K562 (cell line): Measurements from ENCODE around the gene LDAH. TPM values are rescaled to one million over a fixed set of nuclear protein-coding genes. Genes with fewer than 3 reads are reported as not detected.

ENCODE experiments used
- ATAC-seq: fragments of 200-7000 bp; cut with Tn5 transposase; 3 replicates; pipeline ENCODE4 v1.9.1; 2020; ENCODE audit warnings: moderate library complexity
- BruUV-seq: library from RNA; stranded (reverse); fragments of 400-500 nt; replicated peaks from 2 replicates; lab custom pipeline; 2021; lab: Mats Ljungman, UMichigan
- CTCF ChIA-PET: fragments of 300-600 bp; formaldehyde crosslinking; extraction: SDS; loops from one replicate; lab custom pipeline; 2021; ENCODE audit warnings: low intra/inter-chr PET ratio; lab: Yijun Ruan, JAX
- POLR2A ChIA-PET: fragments of 300-600, 350-650 bp; sonication (Branson Sonifier 250); formaldehyde crosslinking; extraction: SDS; loops from one replicate; lab custom pipeline; 2021; ENCODE audit warnings: antibody characterized with exemption, inconsistent platforms; lab: Yijun Ruan, JAX
- DNase-seq, 4 experiments: peaks; one replicate each; pipeline versions ENCODE4 v3.0.0 to v3.0.0-alpha.2; 2011 to 2018; ENCODE audit warnings: low spot score in 3 of 4, mixed read lengths in 3 of 4; ENCODE audit errors: extremely low read depth in 1 of 4
- FAIRE-seq: peaks from 2 replicates; lab custom pipeline; 2011; peaks lifted over from hg19 to GRCh38; lab: Jason Lieb, UNC
- H2AFZ ChIP-seq: 2 replicates; pipeline ENCODE4 v1.6.0; 2011; ENCODE audit warnings: low read depth, low read length, control low read depth, inconsistent platforms
- H3K27ac ChIP-seq: fragments of 200-600 bp; 3 replicates; pipeline ENCODE4 v1.8.0; 2011; ENCODE audit warnings: low read depth, mild to moderate bottlenecking, control low read depth, inconsistent platforms, low read length, moderate library complexity, mixed read lengths; ENCODE audit errors: extremely low read depth
- H3K27me3 ChIP-seq, 2 experiments: fragments of 300-600 bp in 1 of 2; 2 replicates in 1 of 2; 3 replicates in 1 of 2; pipeline versions ENCODE4 v1.6.0 to v1.8.0; 2011; ENCODE audit warnings: inconsistent platforms in 2 of 2, low read length in 2 of 2, mild to moderate bottlenecking in 1 of 2, mixed read lengths in 1 of 2, moderate library complexity in 1 of 2; ENCODE audit not compliant: control insufficient read depth in 2 of 2, insufficient read depth in 2 of 2
- H3K36me3 ChIP-seq: fragments of 300-600 bp; 3 replicates; pipeline ENCODE4 v1.8.0; 2011; ENCODE audit warnings: mild to moderate bottlenecking, low read length, inconsistent platforms; ENCODE audit not compliant: control insufficient read depth, insufficient read depth
- H3K4me1 ChIP-seq, 2 experiments: fragments of 200-600 bp in 1 of 2; replicated peaks in 1 of 2; 2 replicates in 1 of 2; 3 replicates in 1 of 2; pipeline versions ENCODE4 v1.5.1 to v1.8.0; 2011; ENCODE audit warnings: inconsistent platforms in 2 of 2, low read length in 2 of 2, mild to moderate bottlenecking in 1 of 2, mixed read lengths in 1 of 2, moderate library complexity in 1 of 2; ENCODE audit not compliant: control insufficient read depth in 2 of 2, insufficient read depth in 2 of 2
- H3K4me2 ChIP-seq: 2 replicates; pipeline ENCODE4 v1.6.1; 2011; ENCODE audit warnings: low read length, control low read depth, inconsistent platforms, mixed read lengths; ENCODE audit not compliant: insufficient read depth
- H3K4me3 ChIP-seq: fragments of 200-600 bp; sonication (generic), shearing (Covaris generic); 2 replicates; pipeline ENCODE4 v1.5.1; 2016; ENCODE audit warnings: control low read depth, inconsistent platforms
- H3K79me2 ChIP-seq: fragments of 200-600 bp; 3 replicates; pipeline ENCODE4 v1.8.0; 2011; ENCODE audit warnings: low read length, inconsistent platforms; ENCODE audit not compliant: control insufficient read depth, insufficient read depth
- H3K9ac ChIP-seq, 2 experiments: 2 replicates each; pipeline versions ENCODE4 v1.6.0 to v1.6.1; 2011; ENCODE audit warnings: low read depth in 2 of 2, low read length in 2 of 2, control low read depth in 1 of 2, inconsistent platforms in 1 of 2, mild to moderate bottlenecking in 1 of 2, mixed read lengths in 1 of 2; ENCODE audit not compliant: insufficient read depth in 1 of 2
- H3K9me1 ChIP-seq: one replicate; pipeline ENCODE4 v1.6.0; 2011; ENCODE audit warnings: inconsistent platforms, mild to moderate bottlenecking, low read length, moderate library complexity; ENCODE audit not compliant: control insufficient read depth, insufficient read depth
- H3K9me3 ChIP-seq: replicated peaks from 2 replicates; pipeline ENCODE4 v1.5.1; 2011; ENCODE audit warnings: low read depth, low read length, inconsistent platforms; ENCODE audit not compliant: control insufficient read depth, insufficient read depth
- H4K20me1 ChIP-seq: replicated peaks from 2 replicates; pipeline ENCODE4 v1.6.1; 2011; ENCODE audit warnings: low read length, inconsistent platforms, mixed read lengths; ENCODE audit not compliant: control insufficient read depth, insufficient read depth
- ERF ChIP-seq: fragments of 450-650 bp; formaldehyde crosslinking; IDR thresholded peaks from 2 replicates; pipeline ENCODE4 v1.4.0; 2020; ENCODE audit warnings: mild to moderate bottlenecking, mixed read lengths
- GATAD2A ChIP-seq: fragments of 450-650 bp; IDR thresholded peaks from 2 replicates; pipeline ENCODE4 v1.6.1; 2017
- SMAD3 ChIP-seq: fragments of 450-650 bp; formaldehyde crosslinking; conservative IDR thresholded peaks from 2 replicates; pipeline ENCODE4 v1.4.0; 2020; ENCODE audit warnings: mild to moderate bottlenecking
- XRCC3 ChIP-seq: fragments of 450-650 bp; IDR thresholded peaks from 2 replicates; pipeline ENCODE4 v1.6.1; 2017; ENCODE audit warnings: mild to moderate bottlenecking, moderate library complexity
- WGBS: fragments of 100-300 bp; shearing (Covaris generic); methylation state at CpG from one replicate; pipeline ENCODE4 v1.1.6; 2016; ENCODE audit warnings: low coverage, mixed read lengths; ENCODE audit not compliant: insufficient coverage; ENCODE audit errors: missing lambda C conversion rate; 5-methylcytosine and 5-hydroxymethylcytosine counted together
- in situ Hi-C: fragments of 300-500 bp; cut with MboI; formaldehyde crosslinking; loops from 4 replicates; pipeline ENCODE4 v1.15.0; 2018; ENCODE audit warnings: inconsistent platforms, mixed read lengths
- intact Hi-C: fragments of 100-400 bp; cut with micrococcal nuclease; formaldehyde crosslinking; loops from 2 replicates; pipeline ENCODE4 v1.14.2; 2022
- polyA plus RNA-seq, 8 experiments: library from polyadenylated mRNA; depleted of rRNA in 4 of 8; stranded (reverse) in 5 of 8; unstranded in 3 of 8; fragments of >200 nt; fragmentation: Nextera tagmentation in 2 of 8; fragmentation: Illumina TruSeq in 1 of 8; extraction: Ambion mirVana in 2 of 8; extraction: Trizol in 1 of 8; gene quantifications; 2 replicates each; pipeline versions ENCODE4 v1.2.1 to v1.2.3, GENCODE V29; 2011 to 2014; ENCODE audit warnings: inconsistent platforms in 1 of 8, missing spikeins in 1 of 8
- total RNA-seq, 7 experiments: library from RNA; depleted of rRNA in 6 of 7; stranded (reverse); fragments of >200 nt in 6 of 7; fragmentation: Illumina TruSeq in 2 of 7; extraction: Trizol in 2 of 7; gene quantifications; 2 replicates each; pipeline versions ENCODE4 v1.2.1 to v1.2.3, GENCODE V29; 2011 to 2021; ENCODE audit warnings: low replicate concordance in 1 of 7
- TF ChIP-seq, protein P1 (sequence below), 2 experiments: fragments of 150-350 bp in 1 of 2; IDR thresholded peaks; 2 replicates each; pipeline ENCODE4 v1.6.1; 2012 to 2016; ENCODE audit warnings: low read depth in 2 of 2, low read length in 2 of 2, mild to moderate bottlenecking in 1 of 2, moderate library complexity in 1 of 2

Gene LDAH
- total and polyA plus RNA-seq, 9 of the 15 experiments (the other 6 are each of a cell fraction or from before 2014, with no cell fraction given) = 22.3 to 60.1 (median 40.0) TPM

DNA sequence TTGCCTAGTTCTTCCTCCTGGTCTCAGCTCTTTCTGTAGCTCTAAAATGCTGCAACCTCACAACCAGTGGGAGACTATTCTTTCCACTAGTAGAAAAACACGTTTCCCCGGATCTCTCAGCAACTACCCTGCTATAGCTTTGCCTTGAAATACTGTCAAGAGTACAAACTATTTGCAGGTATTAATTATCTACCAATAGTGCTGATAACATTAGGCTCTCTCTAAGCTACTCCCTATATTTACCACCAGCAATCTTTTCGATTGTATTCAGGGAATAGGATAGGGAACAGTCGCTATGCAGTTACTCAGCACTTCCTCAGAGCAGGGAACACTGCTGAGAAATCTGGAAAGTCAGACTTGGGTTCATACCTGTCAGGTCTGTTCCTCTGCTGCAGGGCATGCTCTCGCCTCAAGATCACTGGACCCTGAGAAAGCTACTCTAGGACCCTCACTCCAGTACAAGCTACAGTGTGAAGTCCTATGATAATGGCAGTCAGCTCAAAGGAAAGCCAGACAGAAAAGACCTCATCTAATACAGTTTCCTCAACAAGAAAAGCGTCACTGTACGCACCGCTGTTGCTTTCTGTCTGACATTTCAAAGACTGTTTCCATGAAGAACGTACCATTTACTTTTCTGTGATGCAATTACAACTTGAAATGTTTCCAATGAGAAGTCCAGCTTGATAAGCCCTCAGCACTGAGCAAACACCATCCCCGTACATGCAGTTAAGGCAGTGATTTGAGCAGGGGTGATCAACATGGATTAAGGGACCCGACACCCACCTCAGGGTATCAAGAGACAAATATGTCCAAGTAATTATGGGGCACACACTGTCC lies 133.3 kb downstream of the LDAH start (continued):
- TF ChIP-seq, protein P1, sequence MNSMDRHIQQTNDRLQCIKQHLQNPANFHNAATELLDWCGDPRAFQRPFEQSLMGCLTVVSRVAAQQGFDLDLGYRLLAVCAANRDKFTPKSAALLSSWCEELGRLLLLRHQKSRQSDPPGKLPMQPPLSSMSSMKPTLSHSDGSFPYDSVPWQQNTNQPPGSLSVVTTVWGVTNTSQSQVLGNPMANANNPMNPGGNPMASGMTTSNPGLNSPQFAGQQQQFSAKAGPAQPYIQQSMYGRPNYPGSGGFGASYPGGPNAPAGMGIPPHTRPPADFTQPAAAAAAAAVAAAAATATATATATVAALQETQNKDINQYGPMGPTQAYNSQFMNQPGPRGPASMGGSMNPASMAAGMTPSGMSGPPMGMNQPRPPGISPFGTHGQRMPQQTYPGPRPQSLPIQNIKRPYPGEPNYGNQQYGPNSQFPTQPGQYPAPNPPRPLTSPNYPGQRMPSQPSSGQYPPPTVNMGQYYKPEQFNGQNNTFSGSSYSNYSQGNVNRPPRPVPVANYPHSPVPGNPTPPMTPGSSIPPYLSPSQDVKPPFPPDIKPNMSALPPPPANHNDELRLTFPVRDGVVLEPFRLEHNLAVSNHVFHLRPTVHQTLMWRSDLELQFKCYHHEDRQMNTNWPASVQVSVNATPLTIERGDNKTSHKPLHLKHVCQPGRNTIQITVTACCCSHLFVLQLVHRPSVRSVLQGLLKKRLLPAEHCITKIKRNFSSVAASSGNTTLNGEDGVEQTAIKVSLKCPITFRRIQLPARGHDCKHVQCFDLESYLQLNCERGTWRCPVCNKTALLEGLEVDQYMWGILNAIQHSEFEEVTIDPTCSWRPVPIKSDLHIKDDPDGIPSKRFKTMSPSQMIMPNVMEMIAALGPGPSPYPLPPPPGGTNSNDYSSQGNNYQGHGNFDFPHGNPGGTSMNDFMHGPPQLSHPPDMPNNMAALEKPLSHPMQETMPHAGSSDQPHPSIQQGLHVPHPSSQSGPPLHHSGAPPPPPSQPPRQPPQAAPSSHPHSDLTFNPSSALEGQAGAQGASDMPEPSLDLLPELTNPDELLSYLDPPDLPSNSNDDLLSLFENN (IDR thresholded peaks at IDR 0.05; ENCODE audit: low read depth in 2 of 2, low read length in 2 of 2) = no peak

DNA sequence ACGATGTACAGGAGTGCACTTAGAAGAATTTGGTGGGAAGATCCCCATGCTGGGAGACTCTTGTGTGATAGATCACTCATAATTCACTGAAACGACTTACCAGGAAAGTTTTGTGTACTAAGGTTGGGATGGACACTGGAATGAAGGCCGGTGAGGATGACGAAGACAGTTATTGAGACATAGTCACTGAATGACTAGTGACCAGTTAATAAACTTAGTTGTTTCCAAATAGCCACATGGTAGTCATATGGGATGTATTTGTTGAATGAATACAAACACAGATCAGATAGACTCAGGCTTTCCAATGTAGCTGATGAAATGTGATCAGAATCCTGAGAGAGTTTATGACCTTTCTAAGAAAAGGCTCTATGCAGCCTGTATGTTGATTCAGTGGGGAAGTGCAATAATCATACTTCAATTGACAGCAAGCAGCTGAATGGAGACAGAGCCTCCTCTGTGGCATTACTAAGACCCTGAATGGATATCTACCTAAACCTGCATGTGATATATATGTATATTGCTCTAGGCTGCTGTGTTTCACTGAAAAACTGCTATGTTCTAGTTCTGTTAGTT lies 135.6 kb downstream of the LDAH start:
- Histone ChIP-seq H3K79me2 (no peaks in the 10 kb centered on the region), H4K20me1 (no peaks in the 10 kb centered on the region), H3K27me3 (no peaks in the 10 kb centered on the region), H3K4me1 (peaks cover 0 to 2% of the 10 kb centered on the region in 2 experiments; a peak in 2 of 5 replicates), H3K36me3 (peaks cover 53% of the 10 kb centered on the region; the same call in 2 of the 3 replicates), H3K9me1 (no peaks in the 10 kb centered on the region), H3K9ac (no peak overlapping the region), H2AFZ (no peak overlapping the region), H3K4me3 (no peak overlapping the region), H3K9me3 (no peaks in the 10 kb centered on the region), H3K4me2 (no peak overlapping the region), H3K27ac (no peak overlapping the region)
- CTCF ChIA-PET = no interaction called here
- intact Hi-C loops = loop anchor here (10.0 kb wide), 1 partner anchor 137 kb away; the partner anchor contains the start of gene LDAH
- TF ChIP-seq XRCC3 = no peak
- no peak for TF ChIP-seq SMAD3 (CRISPR knock-in tag)
- no peak for TF ChIP-seq ERF (CRISPR knock-in tag)
- no peak for TF ChIP-seq GATAD2A
- ATAC-seq = no peak
- in situ Hi-C loops = no loop called here
- no peak for DNase-seq
- WGBS = 83% methylated on average over 4 of the region's 4 CpGs
- BruUV-seq = no TSS peak
- no peak for FAIRE-seq
- POLR2A ChIA-PET = no interaction called here
